ENCODE data around the gene MORC3.

Gene MORC3

GRCh38 chr21:36412916-36413315 lies 92.9 kb downstream of the MORC3 start:
- Histone ChIP-seq H3K9me3 (ENCODE audit: severe bottlenecking) (no peaks in the 10 kb centered on the region), H3K36me3 (ENCODE audit: low read depth) (peaks cover 61% of the 10 kb centered on the region), H3K4me1 (ENCODE audit: insufficient read depth, poor library complexity, severe bottlenecking) (no peaks in the 10 kb centered on the region), H3K27me3 (ENCODE audit: insufficient read depth, poor library complexity, severe bottlenecking) (no peaks in the 10 kb centered on the region), H3K27ac (ENCODE audit: poor library complexity, severe bottlenecking) (no peak overlapping the region), H3K4me3 (ENCODE audit: severe bottlenecking) (no peak overlapping the region)
- DNase-seq (ENCODE audit: low spot score) (no peak), ATAC-seq (ENCODE audit: low read depth) (no peak)
- TF ChIP-seq, protein P1, sequence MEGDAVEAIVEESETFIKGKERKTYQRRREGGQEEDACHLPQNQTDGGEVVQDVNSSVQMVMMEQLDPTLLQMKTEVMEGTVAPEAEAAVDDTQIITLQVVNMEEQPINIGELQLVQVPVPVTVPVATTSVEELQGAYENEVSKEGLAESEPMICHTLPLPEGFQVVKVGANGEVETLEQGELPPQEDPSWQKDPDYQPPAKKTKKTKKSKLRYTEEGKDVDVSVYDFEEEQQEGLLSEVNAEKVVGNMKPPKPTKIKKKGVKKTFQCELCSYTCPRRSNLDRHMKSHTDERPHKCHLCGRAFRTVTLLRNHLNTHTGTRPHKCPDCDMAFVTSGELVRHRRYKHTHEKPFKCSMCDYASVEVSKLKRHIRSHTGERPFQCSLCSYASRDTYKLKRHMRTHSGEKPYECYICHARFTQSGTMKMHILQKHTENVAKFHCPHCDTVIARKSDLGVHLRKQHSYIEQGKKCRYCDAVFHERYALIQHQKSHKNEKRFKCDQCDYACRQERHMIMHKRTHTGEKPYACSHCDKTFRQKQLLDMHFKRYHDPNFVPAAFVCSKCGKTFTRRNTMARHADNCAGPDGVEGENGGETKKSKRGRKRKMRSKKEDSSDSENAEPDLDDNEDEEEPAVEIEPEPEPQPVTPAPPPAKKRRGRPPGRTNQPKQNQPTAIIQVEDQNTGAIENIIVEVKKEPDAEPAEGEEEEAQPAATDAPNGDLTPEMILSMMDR (IDR thresholded peaks at IDR 0.05; ENCODE audit: poor library complexity, severe bottlenecking), result no peak

GRCh38 chr21:36415375-36415774 lies 95.4 kb downstream of the MORC3 start:
- Histone ChIP-seq H3K27ac (ENCODE audit: poor library complexity, severe bottlenecking) (no peak overlapping the region), H3K27me3 (ENCODE audit: insufficient read depth, poor library complexity, severe bottlenecking) (no peaks in the 10 kb centered on the region), H3K36me3 (ENCODE audit: low read depth) (peaks cover 48% of the 10 kb centered on the region), H3K9me3 (ENCODE audit: severe bottlenecking) (no peaks in the 10 kb centered on the region), H3K4me1 (ENCODE audit: insufficient read depth, poor library complexity, severe bottlenecking) (no peaks in the 10 kb centered on the region), H3K4me3 (ENCODE audit: severe bottlenecking) (no peak overlapping the region)
- DNase-seq (ENCODE audit: low spot score) (no peak), ATAC-seq (ENCODE audit: low read depth) (no peak)
- TF ChIP-seq, protein P1 (IDR thresholded peaks at IDR 0.05; ENCODE audit: poor library complexity, severe bottlenecking), result no peak

- TF ChIP-seq, protein P1 (IDR thresholded peaks at IDR 0.05; ENCODE audit: poor library complexity, severe bottlenecking), result no peak
- DNase-seq (ENCODE audit: low spot score) (no peak), ATAC-seq (ENCODE audit: low read depth) (no peak)
- Histone ChIP-seq H3K27me3 (ENCODE audit: insufficient read depth, poor library complexity, severe bottlenecking) (no peaks in the 10 kb centered on the region), H3K36me3 (ENCODE audit: low read depth) (peaks cover 26% of the 10 kb centered on the region), H3K9me3 (ENCODE audit: severe bottlenecking) (no peaks in the 10 kb centered on the region), H3K4me3 (ENCODE audit: severe bottlenecking) (no peak overlapping the region), H3K4me1 (ENCODE audit: insufficient read depth, poor library complexity, severe bottlenecking) (no peaks in the 10 kb centered on the region), H3K27ac (ENCODE audit: poor library complexity, severe bottlenecking) (no peak overlapping the region)
Measured at GRCh38 chr21:36419241-36419640, 99.2 kb downstream of the MORC3 start.

DNA sequence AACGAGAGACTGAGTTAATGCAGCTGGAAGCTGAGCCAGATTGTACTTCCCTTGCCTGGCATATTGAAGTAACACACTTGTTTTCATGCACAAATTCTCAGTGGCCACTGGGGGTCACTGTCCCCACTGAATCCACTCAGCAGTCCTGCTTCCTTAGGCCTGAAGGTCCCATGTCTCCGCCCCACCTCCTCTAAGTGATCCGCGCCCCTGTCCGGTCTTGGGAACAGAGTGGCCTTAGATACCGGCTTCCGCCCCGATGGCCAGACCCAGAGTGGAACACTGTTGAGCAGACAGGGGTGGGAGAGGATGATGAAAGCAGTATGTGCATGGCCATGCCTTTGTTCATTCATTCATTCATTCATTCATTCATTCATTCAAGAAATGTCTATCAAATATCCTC lies 100.0 kb downstream of the MORC3 start:
- H3K27me3 ChIP-seq (ENCODE audit: insufficient read depth, poor library complexity, severe bottlenecking), result no peaks in the 10 kb centered on the region
- H3K36me3 ChIP-seq (ENCODE audit: low read depth), result peaks cover 19% of the 10 kb centered on the region
- H3K27ac ChIP-seq (ENCODE audit: poor library complexity, severe bottlenecking), result no peak overlapping the region
- ATAC-seq (ENCODE audit: low read depth) (peak; percentile 91), DNase-seq (ENCODE audit: low spot score) (peak; percentile 80)
- H3K4me3 ChIP-seq (ENCODE audit: severe bottlenecking), result no peak overlapping the region
- no peaks in the 10 kb centered on the region for H3K4me1 ChIP-seq (ENCODE audit: insufficient read depth, poor library complexity, severe bottlenecking)
- TF ChIP-seq, protein P1 (IDR thresholded peaks at IDR 0.05; ENCODE audit: poor library complexity, severe bottlenecking), result peak; percentile 85
- H3K9me3 ChIP-seq (ENCODE audit: severe bottlenecking), result no peaks in the 10 kb centered on the region

DNA sequence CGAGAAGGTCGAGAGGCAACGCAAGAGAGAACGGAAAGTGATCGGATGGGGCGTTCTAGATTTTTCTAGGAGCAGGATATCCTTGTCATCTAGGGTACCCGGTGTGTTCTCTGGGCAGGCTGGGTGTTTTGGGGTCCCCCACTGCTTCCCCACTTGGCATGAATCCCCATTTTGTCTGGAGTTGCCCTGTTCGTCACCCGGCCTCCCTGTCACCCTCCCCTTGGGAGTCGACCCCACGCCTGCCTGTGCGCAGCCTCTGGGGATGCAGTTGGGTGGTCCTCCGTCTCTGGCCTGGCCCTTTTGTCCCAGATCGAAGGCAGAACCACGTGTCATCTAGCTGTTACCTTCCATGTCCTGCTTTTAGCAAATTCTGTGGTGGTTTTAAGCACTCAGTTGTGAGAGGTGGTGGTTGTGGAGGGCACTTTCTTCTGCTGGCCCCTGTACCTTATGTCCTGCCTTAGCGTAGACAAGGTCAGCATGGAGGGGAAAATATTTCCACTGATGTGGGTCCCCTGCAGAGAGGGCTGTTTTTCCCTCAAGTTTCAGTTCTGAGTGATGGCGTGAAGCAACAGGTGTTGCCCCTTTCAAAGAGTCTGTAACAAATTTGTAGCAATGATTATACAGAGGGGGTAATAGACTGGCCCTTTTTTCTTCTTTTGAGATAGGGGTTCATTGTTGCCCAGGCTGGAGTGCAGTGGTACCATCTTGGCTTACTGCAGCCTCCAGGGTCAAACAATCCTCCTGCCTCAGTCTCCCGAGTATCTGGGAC lies 100.8 kb downstream of the MORC3 start:
- ATAC-seq (ENCODE audit: low read depth) (no peak), DNase-seq (ENCODE audit: low spot score) (no peak)
- TF ChIP-seq, protein P1 (IDR thresholded peaks at IDR 0.05; ENCODE audit: poor library complexity, severe bottlenecking), result no peak
- no peak overlapping the region for H3K4me3 ChIP-seq (ENCODE audit: severe bottlenecking)
- H3K9me3 ChIP-seq (ENCODE audit: severe bottlenecking), result no peaks in the 10 kb centered on the region
- no peaks in the 10 kb centered on the region for H3K4me1 ChIP-seq (ENCODE audit: insufficient read depth, poor library complexity, severe bottlenecking)
- peaks cover 11% of the 10 kb centered on the region for H3K36me3 ChIP-seq (ENCODE audit: low read depth)
- H3K27ac ChIP-seq (ENCODE audit: poor library complexity, severe bottlenecking), result no peak overlapping the region
- no peaks in the 10 kb centered on the region for H3K27me3 ChIP-seq (ENCODE audit: insufficient read depth, poor library complexity, severe bottlenecking)
